HepG2 (cell line): ENCODE data around the gene APIP. TPM values are rescaled to one million over a fixed set of nuclear protein-coding genes. Genes with fewer than 3 reads are reported as not detected.
A peak's percentile ranks its signal among the peaks of the same experiment; 100 is the strongest.

Source experiments
- CREM ChIP-seq, 2 experiments: sonication (generic) in 1 of 2; formaldehyde crosslinking in 1 of 2; IDR thresholded peaks; 2 replicates each; pipeline versions ENCODE4 v1.4.0 to v1.6.1; 2016 to 2020; ENCODE audit warnings: antibody characterized with exemption in 1 of 2, mild to moderate bottlenecking in 1 of 2, missing genetic modification reagents in 1 of 2
- DDIT3 ChIP-seq: sonication (generic); formaldehyde crosslinking; IDR thresholded peaks from 2 replicates; pipeline ENCODE4 v1.4.0; 2020; ENCODE audit warnings: mild to moderate bottlenecking, missing genetic modification reagents
- ELF3 ChIP-seq: IDR thresholded peaks from 2 replicates; pipeline ENCODE4 v1.6.1; 2016; ENCODE audit warnings: missing genetic modification reagents, missing compliant biosample characterization
- HIC2 ChIP-seq: sonication (generic); formaldehyde crosslinking; IDR thresholded peaks from 2 replicates; pipeline ENCODE4 v1.9.0; 2022; ENCODE audit warnings: low read depth, missing genetic modification reagents
- KLF6 ChIP-seq: IDR thresholded peaks from 2 replicates; pipeline ENCODE4 v1.8.0; 2016; ENCODE audit warnings: missing biosample characterization, missing genetic modification reagents
- LCORL ChIP-seq, 2 experiments: fragments of 450-650 bp in 1 of 2; sonication (generic) in 1 of 2; formaldehyde crosslinking in 1 of 2; IDR thresholded peaks; 2 replicates each; pipeline versions ENCODE4 v1.5.0 to v1.6.1; 2017 to 2020; ENCODE audit warnings: antibody characterized with exemption in 1 of 2, missing genetic modification reagents in 1 of 2
- MIXL1 ChIP-seq: IDR thresholded peaks from 2 replicates; pipeline ENCODE4 v1.6.1; 2016
- MYNN ChIP-seq: sonication (generic); formaldehyde crosslinking; IDR thresholded peaks from 2 replicates; pipeline ENCODE4 v1.4.0; 2020; ENCODE audit warnings: mild to moderate bottlenecking, low read depth, missing genetic modification reagents
- NFIB ChIP-seq: sonication (generic); formaldehyde crosslinking; IDR thresholded peaks from 2 replicates; pipeline ENCODE4 v1.9.0; 2021; ENCODE audit warnings: missing genetic modification reagents, mild to moderate bottlenecking, borderline replicate concordance
- REL ChIP-seq: sonication (generic); formaldehyde crosslinking; conservative IDR thresholded peaks from 2 replicates; pipeline ENCODE4 v1.8.0; 2022; ENCODE audit warnings: mild to moderate bottlenecking, missing genetic modification reagents, moderate library complexity
- SNAI1 ChIP-seq: sonication (generic); formaldehyde crosslinking; IDR thresholded peaks from 2 replicates; pipeline ENCODE4 v1.5.0; 2020; ENCODE audit warnings: mild to moderate bottlenecking, missing genetic modification reagents, borderline replicate concordance
- ZFX ChIP-seq: sonication (generic); formaldehyde crosslinking; IDR thresholded peaks from 2 replicates; pipeline ENCODE4 v1.4.0; 2020; ENCODE audit warnings: mild to moderate bottlenecking, low read depth, missing genetic modification reagents, moderate library complexity
- ZNF142 ChIP-seq: sonication (generic); formaldehyde crosslinking; IDR thresholded peaks from 2 replicates; pipeline ENCODE4 v1.4.0; 2020; ENCODE audit warnings: missing genetic modification reagents
- ZNF558 ChIP-seq: sonication (generic); formaldehyde crosslinking; IDR thresholded peaks from 2 replicates; pipeline ENCODE4 v1.9.0; 2022; ENCODE audit warnings: mild to moderate bottlenecking, missing genetic modification reagents, borderline replicate concordance
- ZNF704 ChIP-seq: sonication (generic); formaldehyde crosslinking; IDR thresholded peaks from 2 replicates; pipeline ENCODE4 v1.8.1; 2023; ENCODE audit warnings: mild to moderate bottlenecking, inconsistent platforms, moderate library complexity, missing genetic modification reagents, borderline replicate concordance
- ZNF740 ChIP-seq: sonication (generic); formaldehyde crosslinking; IDR thresholded peaks from 2 replicates; pipeline ENCODE4 v1.4.0; 2020; ENCODE audit warnings: missing genetic modification reagents
- polyA plus RNA-seq, 8 experiments: library from polyadenylated mRNA; depleted of rRNA in 3 of 8; stranded (reverse) in 7 of 8; unstranded in 1 of 8; fragments of >200 nt; fragmentation: Illumina TruSeq in 4 of 8; extraction: Trizol in 4 of 8; gene quantifications; 2 replicates each; pipeline versions ENCODE4 v1.2.1 to v1.2.3, GENCODE V29; 2011 to 2016; ENCODE audit warnings: low read depth in 4 of 8, missing spikeins in 1 of 8, mixed read lengths in 1 of 8; ENCODE audit not compliant: insufficient read depth in 1 of 8
- total RNA-seq, 5 experiments: library from RNA; depleted of rRNA; stranded (reverse); fragments of >200 nt; fragmentation: Illumina TruSeq; extraction: Trizol; gene quantifications; 2 replicates each; pipeline ENCODE4 v1.2.3, GENCODE V29; 2016; ENCODE audit warnings: low read depth in 1 of 5
- TF ChIP-seq, protein P1 (sequence below): sonication (generic); formaldehyde crosslinking; IDR thresholded peaks from 2 replicates; pipeline ENCODE4 v1.4.0; 2020; ENCODE audit warnings: missing genetic modification reagents

Gene APIP
- total and polyA plus RNA-seq, 2 of the 13 experiments (the other 11 are each of a cell fraction or from before 2014, with no cell fraction given): 16.9 to 31.0 TPM

- TF ChIP-seq ZNF704 (CRISPR knock-in tag) (no peak), ZNF740 (peak; percentile 88), MIXL1 (peak; percentile 3; the same call in 1 of the 2 replicates), ZNF142 (peak; percentile 60; the same call in 1 of the 2 replicates), HIC2 (CRISPR knock-in tag) (no peak), LCORL (IDR thresholded peaks at IDR 0.05) (no peak), LCORL (CRISPR knock-in tag; IDR thresholded peaks at IDR 0.05) (peak; percentile 68), SNAI1 (no peak), ELF3 (peak; percentile 30; the same call in 1 of the 2 replicates), MYNN (CRISPR knock-in tag) (no peak), ZNF558 (peak; percentile 62; the same call in 1 of the 2 replicates), REL (CRISPR knock-in tag) (peak; percentile 71; the same call in 1 of the 2 replicates), ZFX (CRISPR knock-in tag) (peak; percentile 86), DDIT3 (CRISPR knock-in tag) (no peak), KLF6 (CRISPR knock-in tag) (peak; percentile 82; the same call in 1 of the 2 replicates), CREM (IDR thresholded peaks at IDR 0.05) (no peak), CREM (CRISPR knock-in tag; IDR thresholded peaks at IDR 0.05) (no peak), NFIB (CRISPR knock-in tag) (no peak)
- TF ChIP-seq, protein P1, sequence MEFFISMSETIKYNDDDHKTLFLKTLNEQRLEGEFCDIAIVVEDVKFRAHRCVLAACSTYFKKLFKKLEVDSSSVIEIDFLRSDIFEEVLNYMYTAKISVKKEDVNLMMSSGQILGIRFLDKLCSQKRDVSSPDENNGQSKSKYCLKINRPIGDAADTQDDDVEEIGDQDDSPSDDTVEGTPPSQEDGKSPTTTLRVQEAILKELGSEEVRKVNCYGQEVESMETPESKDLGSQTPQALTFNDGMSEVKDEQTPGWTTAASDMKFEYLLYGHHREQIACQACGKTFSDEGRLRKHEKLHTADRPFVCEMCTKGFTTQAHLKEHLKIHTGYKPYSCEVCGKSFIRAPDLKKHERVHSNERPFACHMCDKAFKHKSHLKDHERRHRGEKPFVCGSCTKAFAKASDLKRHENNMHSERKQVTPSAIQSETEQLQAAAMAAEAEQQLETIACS (CRISPR knock-in tag): no peak
Measured at GRCh38 chr11:34916015-34916842, at the start of gene APIP, which contains the start of gene PDHX (continued).
